Testis (tissue), 2 donors: Measurements from ENCODE around the gene AMOTL1.

ENCODE experiments used
- POLR2A ChIP-seq: fragments of 450-650 bp; IDR thresholded peaks from one replicate; pipeline ENCODE4 v1.6.1; 2017; ENCODE audit warnings: antibody characterized with exemption, mild to moderate bottlenecking, moderate library complexity
- TF ChIP-seq, protein P1 (sequence below), 3 experiments: fragments of 450-650 bp in 2 of 3; fragments of 200-600 bp in 1 of 3; sonication (generic) in 1 of 3; IDR thresholded peaks; one replicate each; pipeline ENCODE4 v1.5.1; 2016 to 2019; ENCODE audit warnings: antibody characterized with exemption in 3 of 3, mild to moderate bottlenecking in 2 of 3, moderate library complexity in 1 of 3

- no peak for TF ChIP-seq POLR2A
- TF ChIP-seq, protein P1, sequence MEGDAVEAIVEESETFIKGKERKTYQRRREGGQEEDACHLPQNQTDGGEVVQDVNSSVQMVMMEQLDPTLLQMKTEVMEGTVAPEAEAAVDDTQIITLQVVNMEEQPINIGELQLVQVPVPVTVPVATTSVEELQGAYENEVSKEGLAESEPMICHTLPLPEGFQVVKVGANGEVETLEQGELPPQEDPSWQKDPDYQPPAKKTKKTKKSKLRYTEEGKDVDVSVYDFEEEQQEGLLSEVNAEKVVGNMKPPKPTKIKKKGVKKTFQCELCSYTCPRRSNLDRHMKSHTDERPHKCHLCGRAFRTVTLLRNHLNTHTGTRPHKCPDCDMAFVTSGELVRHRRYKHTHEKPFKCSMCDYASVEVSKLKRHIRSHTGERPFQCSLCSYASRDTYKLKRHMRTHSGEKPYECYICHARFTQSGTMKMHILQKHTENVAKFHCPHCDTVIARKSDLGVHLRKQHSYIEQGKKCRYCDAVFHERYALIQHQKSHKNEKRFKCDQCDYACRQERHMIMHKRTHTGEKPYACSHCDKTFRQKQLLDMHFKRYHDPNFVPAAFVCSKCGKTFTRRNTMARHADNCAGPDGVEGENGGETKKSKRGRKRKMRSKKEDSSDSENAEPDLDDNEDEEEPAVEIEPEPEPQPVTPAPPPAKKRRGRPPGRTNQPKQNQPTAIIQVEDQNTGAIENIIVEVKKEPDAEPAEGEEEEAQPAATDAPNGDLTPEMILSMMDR (IDR thresholded peaks at IDR 0.05): no peak
Observed at GRCh38 chr11:94734563-94735275, 33.4 kb upstream of the AMOTL1 start.
